Left ventricle myocardium superior (tissue), 1 donor: Measurements from ENCODE around the gene DLGAP1. TPM values are rescaled to one million over a fixed set of nuclear protein-coding genes. Genes with fewer than 3 reads are reported as not detected.
A peak's percentile ranks its signal among the peaks of the same experiment; 100 is the strongest.

ENCODE experiments used
- ATAC-seq: fragments of 200-7000 bp; cut with Tn5 transposase; one replicate; pipeline ENCODE4 v1.9.1; 2020; ENCODE audit warnings: mild to moderate bottlenecking, moderate library complexity
- DNase-seq: peaks from one replicate; pipeline ENCODE4 v3.0.0-alpha.2; 2020
- intact Hi-C: fragments of 100-400 bp; cut with micrococcal nuclease; formaldehyde crosslinking; loops from one replicate; pipeline ENCODE4 v1.11.0; 2022
- total RNA-seq: library from RNA; stranded (reverse); fragmentation: NEBNext Ultra II Directional; extraction: Animal tissue kit (Norgen Biotek cat#: 25700); gene quantifications from one replicate; pipeline ENCODE4 v1.2.1, GENCODE V29; 2021
- donor health status: DM: no; HTN: yes; CAD: no; lungs with severe emphysema.

Gene DLGAP1
- total RNA-seq, 1 donor from 2014 or later, result not detected

DNA sequence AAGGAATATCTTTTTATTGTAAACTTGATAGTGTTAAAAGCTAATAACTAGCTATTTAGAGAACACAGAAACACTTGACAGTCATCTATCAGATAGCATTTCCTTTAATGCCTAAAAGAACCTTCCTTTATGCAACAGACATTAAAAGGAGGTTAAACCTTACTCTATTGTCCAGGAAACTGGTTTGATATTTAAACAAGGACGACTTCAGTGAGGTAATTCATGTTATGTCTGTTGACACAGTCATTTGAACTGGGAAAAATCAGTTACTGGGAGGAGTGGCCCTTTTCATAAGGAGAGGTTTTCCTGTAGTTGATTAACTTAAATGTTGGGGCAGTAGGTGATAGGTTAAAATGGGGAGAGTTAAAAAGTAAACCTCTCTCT lies 998.4 kb downstream of the DLGAP1 start:
- intact Hi-C loops, result loop anchor here (5.0 to 10.0 kb wide), 3 partner anchors 136 to 208 kb away; no protein-coding TSS in a partner anchor

DNA sequence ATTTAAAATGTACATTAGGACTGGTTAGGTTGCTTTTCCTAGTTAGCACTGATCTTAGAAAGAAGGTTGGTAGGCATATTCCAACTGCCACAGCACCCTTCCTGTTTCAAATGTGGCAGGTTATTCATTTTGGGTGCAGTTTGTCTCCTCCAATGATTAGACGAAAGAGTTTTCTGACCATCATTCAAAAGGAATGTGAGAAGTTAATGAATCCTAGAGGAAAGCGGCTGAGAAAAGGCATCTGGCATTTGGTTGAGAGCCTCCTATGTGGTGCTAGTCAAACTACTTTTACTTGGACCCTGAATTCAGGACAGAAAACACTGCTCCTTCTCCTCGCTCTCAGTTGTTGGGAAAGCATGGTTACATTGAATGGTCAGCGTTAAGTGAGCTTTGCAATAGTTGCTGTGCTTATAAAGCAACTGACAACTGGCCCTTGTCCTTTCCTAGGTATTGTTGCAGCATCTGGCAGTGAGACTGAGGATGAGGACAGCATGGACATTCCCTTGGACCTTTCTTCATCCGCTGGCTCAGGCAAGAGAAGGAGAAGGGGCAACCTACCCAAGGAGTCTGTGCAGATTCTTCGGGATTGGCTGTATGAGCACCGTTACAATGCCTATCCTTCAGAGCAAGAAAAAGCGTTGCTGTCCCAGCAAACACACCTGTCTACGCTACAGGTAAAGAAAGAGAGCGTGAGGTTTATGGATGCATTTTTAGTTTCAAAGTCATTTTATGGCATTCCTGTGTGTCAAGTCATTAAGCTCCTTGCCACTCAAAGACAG lies 999.0 kb downstream of the DLGAP1 start:
- ATAC-seq (no peak), DNase-seq (no peak)
- intact Hi-C loops, result loop anchor here (5.0 to 10.0 kb wide), 3 partner anchors 136 to 209 kb away; no protein-coding TSS in a partner anchor

More for the DNA sequence above, 998.4 kb downstream of the DLGAP1 start:
- no peak for DNase-seq
- ATAC-seq, result no peak

DNA sequence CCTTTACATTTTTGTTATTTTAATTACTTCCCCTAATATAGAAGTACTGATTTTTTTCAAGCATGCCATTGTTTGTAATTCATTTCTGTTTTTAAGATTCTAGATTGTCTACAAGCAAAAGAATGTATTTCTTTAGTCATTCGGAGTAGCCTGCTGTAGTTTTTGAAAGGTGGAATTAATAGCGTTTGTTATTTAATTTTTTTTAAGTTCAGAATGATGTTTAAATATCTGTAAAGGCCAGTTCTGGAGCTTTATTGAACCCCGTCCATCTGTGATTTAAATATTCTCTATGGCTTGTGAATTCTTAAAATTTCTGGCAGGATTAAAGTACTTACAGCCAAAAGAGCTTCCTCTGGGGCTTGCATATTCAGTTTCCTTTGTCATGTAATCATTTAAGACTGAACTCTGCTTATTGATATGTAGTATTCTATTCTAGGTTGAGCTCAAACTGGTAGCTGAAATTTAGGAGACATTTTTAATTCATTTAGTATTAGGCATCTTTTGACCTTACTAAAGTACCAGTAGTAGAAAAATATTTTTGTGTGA lies 999.9 kb downstream of the DLGAP1 start:
- no peak for DNase-seq
- intact Hi-C loops, result loop anchor here (5.0 to 10.0 kb wide), 3 partner anchors 137 to 210 kb away; no protein-coding TSS in a partner anchor
- no peak for ATAC-seq

DNA sequence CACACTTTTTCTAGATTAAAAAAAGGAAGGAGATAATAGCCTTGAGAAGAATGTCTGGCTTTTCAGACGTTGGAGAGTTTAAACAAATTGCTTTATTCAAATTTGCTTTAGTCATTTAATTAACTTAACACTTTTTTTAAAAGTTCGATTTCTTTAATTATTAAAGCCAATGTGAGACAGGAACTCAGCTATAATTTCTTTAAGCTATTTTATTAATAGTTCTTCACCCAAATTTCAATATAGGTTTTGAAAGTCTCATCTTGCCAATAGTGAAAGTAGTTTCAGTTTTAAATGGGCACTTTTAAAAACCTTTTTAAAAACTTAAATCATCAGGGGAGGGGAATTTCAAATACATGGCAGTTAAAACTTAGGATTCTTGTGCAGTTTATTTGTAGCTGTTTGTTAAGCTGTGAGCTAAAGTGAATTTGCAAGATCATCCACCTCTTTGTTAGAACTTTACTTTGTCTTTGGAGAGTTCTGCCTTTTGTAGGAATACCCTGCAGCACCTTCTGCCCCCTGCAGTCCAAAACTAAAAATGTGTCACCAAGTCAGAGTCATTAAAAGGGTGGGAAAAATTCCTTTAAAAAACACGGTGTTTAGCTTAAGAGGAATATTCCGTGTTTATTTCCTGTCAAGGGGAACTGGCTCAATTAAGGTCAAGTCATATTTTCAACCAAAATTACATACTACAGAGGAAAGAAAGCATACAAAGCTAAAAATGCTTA lies 1000.6 kb downstream of the DLGAP1 start:
- DNase-seq, result no peak
- intact Hi-C loops, result loop anchor here (5.0 to 10.0 kb wide), 3 partner anchors 138 to 210 kb away; no protein-coding TSS in a partner anchor
- ATAC-seq, result no peak

GRCh38 chr18:3453540-3454364 lies 1001.4 kb downstream of the DLGAP1 start:
- DNase-seq (peak; percentile 40), ATAC-seq (no peak)
- intact Hi-C loops, result loop anchor here (10.0 kb wide), 1 partner anchor 211 kb away; no protein-coding TSS in a partner anchor

DNA sequence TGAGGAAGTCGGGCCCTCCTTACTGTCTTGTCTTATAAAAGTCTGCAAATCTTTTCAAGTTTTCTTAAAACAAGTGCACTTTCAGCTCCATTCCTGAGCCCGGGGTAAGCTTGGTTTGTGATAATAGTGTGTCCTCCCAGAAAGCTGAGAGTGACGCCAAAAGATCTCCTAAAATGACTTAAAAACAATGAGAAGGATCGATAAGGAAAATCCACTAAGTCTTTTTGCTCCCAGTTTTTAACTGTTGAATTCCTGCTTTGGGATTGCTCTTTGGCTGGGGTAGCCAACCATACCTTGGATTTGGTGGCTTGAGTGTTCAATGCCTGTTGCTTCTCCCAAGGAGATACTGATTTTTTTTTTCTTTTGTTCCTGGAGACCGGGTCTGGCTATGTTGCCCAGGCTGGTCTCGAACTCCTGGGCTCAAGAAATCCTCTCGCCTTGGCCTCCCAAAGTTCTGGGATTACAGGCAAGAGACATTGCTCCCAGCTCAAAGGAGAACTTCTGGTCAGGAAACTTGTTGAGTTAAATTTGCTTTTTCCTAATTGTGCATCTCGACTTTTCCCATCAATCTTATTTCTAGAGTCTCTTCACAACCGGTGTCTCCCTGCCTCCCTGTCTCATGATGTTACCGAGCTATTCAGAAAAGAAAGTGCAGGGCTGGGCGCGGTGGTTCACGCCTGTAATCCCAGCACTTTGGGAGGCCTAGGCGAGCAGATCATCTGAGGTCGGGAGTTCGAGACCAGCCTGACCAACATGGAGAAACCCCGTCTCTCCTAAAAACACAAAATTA lies 1002.2 kb downstream of the DLGAP1 start:
- intact Hi-C loops, result loop anchor here (10.0 kb wide), 1 partner anchor 212 kb away; no protein-coding TSS in a partner anchor
- DNase-seq (no peak), ATAC-seq (no peak)

DNA sequence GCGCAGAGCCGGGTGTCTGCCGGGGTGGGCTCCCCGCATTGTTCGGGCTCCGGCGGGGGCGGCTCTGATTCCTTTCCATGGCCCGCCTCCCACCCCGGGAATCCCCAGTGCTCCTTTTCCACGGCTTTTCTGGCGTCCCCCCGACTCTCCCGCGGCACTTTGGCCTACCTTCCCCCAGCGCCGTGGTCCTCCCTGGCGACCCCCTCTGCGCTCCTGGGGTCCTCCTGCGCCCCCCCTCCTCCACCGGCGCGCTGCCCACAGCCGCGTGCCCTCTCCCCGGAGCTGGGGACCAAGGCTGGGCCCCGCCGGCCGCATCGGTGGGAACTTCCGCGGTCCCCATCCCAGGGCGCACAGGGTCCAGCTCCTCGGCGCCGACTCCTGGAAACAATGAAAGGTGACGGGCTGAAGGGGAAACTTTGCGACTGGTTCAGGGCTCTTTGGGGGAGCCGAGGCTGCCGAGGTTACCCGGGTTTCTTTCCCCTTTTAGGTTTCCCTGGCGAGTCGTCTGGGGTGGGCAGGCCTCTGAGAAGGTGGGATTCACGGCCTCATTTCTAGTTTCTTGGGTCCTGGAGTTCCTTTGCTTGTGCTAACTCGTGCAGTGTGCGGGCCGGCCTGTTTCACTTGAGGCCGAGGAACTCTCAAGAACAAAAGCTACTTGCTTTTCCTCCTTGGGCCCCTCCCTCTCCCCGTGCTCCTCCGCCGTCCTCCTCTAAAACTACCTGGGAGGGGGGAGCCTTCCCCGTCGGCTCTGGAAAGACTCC lies 1002.9 kb downstream of the DLGAP1 start:
- intact Hi-C loops, result loop anchor here (10.0 kb wide), 1 partner anchor 213 kb away; no protein-coding TSS in a partner anchor
- ATAC-seq, result peak; percentile 6
- peak; percentile 72 for DNase-seq

DNA sequence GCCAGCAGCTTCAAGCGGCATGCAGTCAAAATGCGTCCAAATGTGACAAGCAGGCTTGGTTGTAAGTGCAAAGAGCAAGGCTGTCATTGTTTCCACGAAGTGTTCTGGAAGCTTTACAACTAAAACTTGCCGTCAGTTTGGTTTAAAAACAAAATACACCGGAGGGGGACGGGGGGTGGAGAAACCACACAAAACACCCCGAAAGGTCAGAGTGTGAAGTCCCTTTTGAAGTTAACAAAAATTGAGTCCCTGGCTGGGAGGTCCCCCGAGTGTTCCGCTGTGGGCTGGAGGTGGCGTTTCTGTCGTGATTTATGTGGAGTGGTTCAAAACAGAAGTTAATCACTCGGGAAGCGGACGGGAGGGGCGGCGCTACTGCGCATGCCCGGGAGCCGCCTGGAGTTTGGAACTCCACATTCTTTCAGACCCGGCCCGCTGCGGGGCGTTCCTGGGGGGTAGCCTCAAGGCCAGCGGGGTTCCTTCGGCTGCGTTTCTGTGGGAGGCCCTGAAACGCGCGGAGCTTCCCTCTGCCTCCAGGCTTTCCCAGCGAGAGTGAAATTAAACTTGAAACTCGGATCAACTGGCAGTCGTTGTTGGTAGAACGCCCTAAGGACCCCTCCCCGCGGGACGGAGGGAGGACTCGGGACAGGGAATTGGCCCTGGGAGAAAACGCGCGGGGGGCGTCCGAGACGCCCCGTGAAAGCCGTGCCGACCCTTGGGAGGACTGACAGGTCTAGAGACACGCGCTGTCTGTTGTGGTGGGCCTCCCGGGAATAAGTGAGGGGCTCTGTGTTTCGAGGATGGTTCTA lies 1003.7 kb downstream of the DLGAP1 start:
- ATAC-seq (peak; percentile 62), DNase-seq (peak; percentile 97)
- intact Hi-C loops, result loop anchor here (10.0 kb wide), 1 partner anchor 213 kb away; no protein-coding TSS in a partner anchor

GRCh38 chr18:3450799-3451182 lies 1004.3 kb downstream of the DLGAP1 start:
- ATAC-seq, result no peak
- DNase-seq, result no peak
- intact Hi-C loops, result loop anchor here (10.0 kb wide), 1 partner anchor 214 kb away; no protein-coding TSS in a partner anchor

- peak; percentile 48 for ATAC-seq
- intact Hi-C loops, result loop anchor here (10.0 kb wide), 1 partner anchor 215 kb away; no protein-coding TSS in a partner anchor
- peak; percentile 88 for DNase-seq
Observed at GRCh38 chr18:3450012-3450798, 1004.9 kb downstream of the DLGAP1 start, which contains the start of gene TGIF1. TGIF1 (plus strand) TSS chr18:3450172; CDS start chr18:3450490, 318 bp downstream.

GRCh38 chr18:3449512-3450011 lies 1005.5 kb downstream of the DLGAP1 start:
- intact Hi-C loops, result loop anchor here (10.0 kb wide), 1 partner anchor 215 kb away; no protein-coding TSS in a partner anchor
- ATAC-seq, result no peak
- peak; percentile 87 for DNase-seq

DNA sequence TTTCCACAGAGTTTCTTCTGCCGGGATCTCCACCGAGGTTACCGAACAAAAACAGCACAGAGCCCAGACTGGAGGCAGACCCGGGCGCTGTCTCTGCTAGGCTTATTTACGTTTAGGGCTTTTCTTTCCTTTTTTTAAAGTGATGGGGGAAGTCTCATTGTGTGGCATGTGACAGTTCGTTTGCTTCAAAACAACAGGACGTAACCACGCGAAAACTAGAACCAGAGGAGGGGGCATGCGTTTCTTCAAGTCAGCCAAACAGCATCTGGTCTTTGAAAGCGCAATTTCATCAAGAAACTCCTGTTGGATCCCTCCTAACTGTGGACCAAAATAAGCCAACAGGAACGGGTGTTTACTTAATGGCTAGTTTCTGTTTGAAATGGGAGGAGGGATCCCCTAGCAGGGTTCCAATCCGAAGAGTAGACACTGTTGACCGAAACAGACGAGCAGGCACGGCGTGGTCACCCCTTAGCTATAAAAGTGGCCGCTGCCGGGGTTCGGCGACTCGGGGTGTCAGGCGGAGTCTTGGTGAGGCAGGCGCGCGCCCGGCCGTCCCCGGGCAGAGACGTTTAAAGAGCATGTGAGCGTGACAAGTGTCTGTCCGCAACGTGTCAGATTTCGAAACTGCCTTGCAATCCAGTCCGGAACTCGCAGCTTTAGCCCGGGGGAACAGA lies 1006.1 kb downstream of the DLGAP1 start:
- ATAC-seq (peak; percentile 44), DNase-seq (no peak)
- intact Hi-C loops, result no loop called here

DNA sequence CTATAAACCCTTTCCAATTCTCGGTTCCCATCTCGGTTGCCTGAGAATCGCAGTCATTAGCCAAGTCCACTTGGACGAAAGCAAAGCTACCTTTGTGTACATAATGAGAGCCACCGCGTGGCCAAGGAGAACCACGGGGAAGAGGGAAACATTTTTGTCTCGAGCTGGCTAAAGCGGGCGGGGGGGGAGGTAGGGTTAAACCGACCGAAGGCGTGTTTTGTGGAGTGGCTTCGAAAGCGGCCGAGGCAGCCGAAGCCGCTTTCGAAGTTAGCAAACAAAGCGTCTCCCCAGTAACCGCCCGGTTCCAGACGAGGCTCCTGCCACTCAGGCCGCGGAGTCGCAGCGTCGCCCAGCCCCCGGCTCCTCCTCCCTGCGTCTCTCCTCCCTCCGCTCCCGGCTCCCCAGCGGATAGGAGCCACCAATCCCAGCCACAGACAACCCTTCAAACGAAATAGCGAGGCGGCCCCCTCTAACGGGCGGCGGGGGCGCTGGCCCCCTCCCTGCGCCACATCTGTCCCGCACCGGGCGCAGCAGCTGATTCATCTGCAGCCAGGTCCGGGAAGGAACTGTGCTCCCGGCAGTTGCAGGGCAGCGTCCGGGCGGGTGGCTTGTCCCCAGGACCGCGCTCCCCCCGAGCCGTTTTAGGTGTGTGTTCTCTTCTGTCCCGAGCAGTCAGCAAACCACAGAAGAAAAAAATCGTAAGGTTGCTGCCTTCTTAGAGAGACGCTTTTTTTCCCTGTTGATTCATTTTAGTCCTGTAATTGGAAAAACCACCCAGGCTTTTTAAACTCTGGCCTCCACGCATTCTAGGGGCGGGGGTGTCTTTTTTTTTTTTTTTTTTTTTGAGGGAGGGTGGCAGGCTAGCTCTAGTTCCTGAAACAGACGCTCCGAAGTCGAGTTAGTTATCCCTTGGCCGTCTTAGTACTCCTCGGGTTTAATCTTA lies 1006.9 kb downstream of the DLGAP1 start:
- peak; percentile 83 for ATAC-seq
- intact Hi-C loops, result no loop called here
- peak; percentile 96 for DNase-seq
